HCT116 (cell line): ENCODE results near the gene KBTBD3.

Source experiments
- CTCF ChIP-seq, 3 experiments: fragments of 200-600 bp in 1 of 3; sonication (generic) in 1 of 3; IDR thresholded peaks in 2 of 3; conservative IDR thresholded peaks in 1 of 3; 2 replicates each; pipeline ENCODE4 v1.5.1; 2012 to 2017; ENCODE audit warnings: low read depth in 2 of 3, low read length in 2 of 3, antibody characterized with exemption in 1 of 3, borderline replicate concordance in 1 of 3, control low read depth in 1 of 3, mild to moderate bottlenecking in 1 of 3, mixed read lengths in 1 of 3, mixed run types in 1 of 3, moderate library complexity in 1 of 3; ENCODE audit not compliant: insufficient read depth in 1 of 3
- POLR2A ChIP-seq: IDR thresholded peaks from 2 replicates; pipeline ENCODE4 v1.7.0; 2011; ENCODE audit warnings: borderline replicate concordance; ENCODE audit not compliant: insufficient read depth, insufficient read length; ENCODE audit errors: extremely low read depth

- no peak for TF ChIP-seq CTCF (IDR thresholded peaks at IDR 0.05 in 2 of 3, conservative IDR thresholded peaks at IDR 0.05 in 1 of 3; ENCODE audit: borderline replicate concordance in 1 of 3, insufficient read depth in 1 of 3, low read depth in 2 of 3, low read length in 2 of 3)
- no peak for TF ChIP-seq POLR2A
These were observed 4.9 kb upstream of the KBTBD3 start for GRCh38 chr11:106082096-106082495.
